ENCODE data around the gene MAP4K2. TPM values are rescaled to one million over a fixed set of nuclear protein-coding genes. Genes with fewer than 3 reads are reported as not detected.

Gene MAP4K2
- total and polyA plus RNA-seq, 9 of the 15 experiments (the other 6 are each of a cell fraction or from before 2014, with no cell fraction given), result 0.13 to 14.5 (median 7.3) TPM

- TF ChIP-seq E2F1 (CRISPR knock-in tag; IDR thresholded peaks at IDR 0.05), result peak; percentile 58; the same call in 1 of the 2 replicates
- no peak for TF ChIP-seq STAT6 (CRISPR knock-in tag; IDR thresholded peaks at IDR 0.05)
- TF ChIP-seq ZNF592 (IDR thresholded peaks at IDR 0.05), result peak; percentile 38; the same call in 1 of the 2 replicates
- no peak for TF ChIP-seq ZNF165 (CRISPR knock-in tag; IDR thresholded peaks at IDR 0.05; ENCODE audit: borderline replicate concordance)
- TF ChIP-seq ZNF212 (CRISPR knock-in tag; IDR thresholded peaks at IDR 0.05), result no peak
- TF ChIP-seq MBD2 (IDR thresholded peaks at IDR 0.05; ENCODE audit: borderline replicate concordance, low read depth), result peak; percentile 85
- 0 out of 2 replicates have a peak, but pooled peaks have one; percentile 17 for TF ChIP-seq MXI1 (IDR thresholded peaks at IDR 0.05; ENCODE audit: low read depth, low read length)
- peak; percentile 84 for TF ChIP-seq ETV5 (CRISPR knock-in tag; IDR thresholded peaks at IDR 0.05; ENCODE audit: low read depth)
- TF ChIP-seq GABPB1 (CRISPR knock-in tag; IDR thresholded peaks at IDR 0.05), result peak; percentile 91
- peak; percentile 39 for TF ChIP-seq MAX (CRISPR knock-in tag; IDR thresholded peaks at IDR 0.05)
- peak; percentile 73 for TF ChIP-seq VEZF1 (CRISPR knock-in tag; IDR thresholded peaks at IDR 0.05)
- TF ChIP-seq CCNT2 (IDR thresholded peaks at IDR 0.05; ENCODE audit: borderline replicate concordance, extremely low read depth, insufficient read length, low read depth, low read length), result peak; percentile 67
- TF ChIP-seq SAP30 (IDR thresholded peaks at IDR 0.05; ENCODE audit: borderline replicate concordance, insufficient read depth, low read depth, low read length, poor library complexity, severe bottlenecking), result peak; percentile 72
- peak; percentile 79 for TF ChIP-seq SP1 (CRISPR knock-in tag; IDR thresholded peaks at IDR 0.05)
- TF ChIP-seq TRIM28 (IDR thresholded peaks at IDR 0.05), result no peak
- 0 out of 2 replicates have a peak, but pooled peaks have one; percentile 14 for TF ChIP-seq PHF21A (IDR thresholded peaks at IDR 0.05; ENCODE audit: borderline replicate concordance, low read depth)
- no peak for TF ChIP-seq CBX8 (IDR thresholded peaks at IDR 0.05; ENCODE audit: borderline replicate concordance, extremely low read depth, low read depth, low read length, poor library complexity, severe bottlenecking)
Observed at GRCh38 chr11:64810271-64810890, 7.4 kb upstream of the MAP4K2 start, which contains the start of gene MEN1 (continued).

All from K562 (cell line).